Limb (tissue), 2 donors: ENCODE results near the gene CFAP221.

Experiments used
- DNase-seq, 2 donors: peaks; one replicate each; pipeline ENCODE4 v3.0.0-alpha.2; 2016; ENCODE audit errors: extremely low spot score in 2 of 2

CFAP221 gene

DNA sequence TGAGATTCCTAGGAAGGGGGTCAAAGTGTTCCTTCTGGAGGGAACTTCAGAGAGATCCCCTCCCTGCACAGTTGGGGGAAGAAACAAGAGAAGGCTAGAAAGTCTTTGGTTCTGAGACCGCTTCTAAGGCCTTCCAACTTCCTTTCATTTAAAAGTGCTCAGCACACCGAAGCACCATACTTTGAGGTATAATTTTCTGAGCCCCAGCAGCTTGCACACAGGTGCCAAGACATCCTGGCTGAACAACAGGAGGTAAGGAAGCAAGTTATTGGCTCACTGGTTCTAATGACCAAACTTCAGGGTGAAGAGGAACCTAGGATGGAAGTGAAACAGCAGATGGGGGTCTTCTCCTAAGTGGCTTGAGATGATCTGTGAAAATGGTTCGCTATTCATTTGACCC is 154.0 kb downstream of the CFAP221 start:
- no peak for DNase-seq

DNA sequence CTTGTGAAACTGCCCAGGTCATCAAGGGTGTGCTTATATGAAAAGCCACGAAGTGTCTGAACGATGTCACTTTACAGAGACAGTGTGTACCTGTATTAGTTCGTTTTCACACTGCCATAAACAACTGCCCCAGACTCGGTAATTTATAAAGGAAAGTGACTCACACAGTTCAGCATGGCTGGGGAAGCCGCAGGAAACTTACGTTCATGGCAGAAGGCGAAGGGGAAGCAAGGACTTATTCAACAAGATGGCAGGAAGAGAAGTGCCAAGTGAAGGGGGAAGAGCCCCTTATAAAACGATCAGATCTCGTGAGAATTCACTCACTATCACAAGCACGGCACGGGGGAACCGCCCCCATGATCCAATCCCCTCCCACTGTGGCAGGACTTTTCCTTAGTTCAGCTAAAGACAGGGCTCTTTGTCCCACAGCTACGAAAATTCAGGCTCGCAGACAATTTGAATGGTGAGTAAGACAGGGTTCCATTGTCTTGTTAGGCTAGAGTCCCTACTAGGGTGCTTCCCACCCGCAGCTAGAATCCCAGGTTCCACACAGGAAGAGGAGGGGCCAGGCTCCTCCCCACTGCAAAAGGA is 154.9 kb downstream of the CFAP221 start:
- no peak for DNase-seq

DNA sequence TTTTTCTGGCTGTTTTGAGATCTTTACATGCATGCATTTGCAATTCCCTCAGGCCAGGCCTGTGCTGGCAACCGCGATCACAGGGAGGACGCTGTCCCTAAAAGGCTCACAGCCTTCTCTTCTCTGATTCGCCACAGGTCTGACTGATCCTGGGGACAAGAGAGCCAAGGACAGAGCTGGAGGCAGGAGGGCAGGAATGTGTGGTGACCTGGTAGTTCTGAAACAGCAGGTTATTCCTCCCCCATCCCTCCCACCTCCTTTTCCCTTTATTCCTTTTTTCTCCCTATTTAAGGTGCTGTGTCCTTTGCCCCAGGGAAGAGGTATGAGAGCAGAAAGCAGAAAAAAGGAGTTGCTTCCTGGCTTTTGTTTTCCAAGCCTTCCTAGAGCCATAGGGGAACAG is 156.6 kb downstream of the CFAP221 start:
- DNase-seq, result no peak

DNA sequence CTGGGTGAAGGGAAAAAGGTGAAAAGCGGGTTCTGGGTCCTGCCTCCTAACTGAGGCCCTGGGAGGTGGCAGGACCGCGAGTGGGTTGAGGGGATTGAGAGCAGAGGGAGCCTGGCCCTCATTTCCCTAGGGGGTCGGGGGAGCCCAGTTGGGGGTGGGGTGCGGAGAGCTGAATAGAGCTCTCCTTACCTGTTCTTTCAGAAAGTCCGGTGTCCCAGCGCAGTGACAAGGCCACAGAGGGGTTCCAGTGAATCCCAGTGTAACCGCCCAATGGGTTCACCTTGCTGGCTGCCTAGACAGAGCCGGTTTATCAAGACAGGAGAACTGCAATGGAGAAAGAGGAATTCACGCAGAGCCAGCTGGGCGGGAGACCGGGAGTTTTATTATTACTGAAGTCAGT is 157.1 kb downstream of the CFAP221 start:
- no peak for DNase-seq

DNA sequence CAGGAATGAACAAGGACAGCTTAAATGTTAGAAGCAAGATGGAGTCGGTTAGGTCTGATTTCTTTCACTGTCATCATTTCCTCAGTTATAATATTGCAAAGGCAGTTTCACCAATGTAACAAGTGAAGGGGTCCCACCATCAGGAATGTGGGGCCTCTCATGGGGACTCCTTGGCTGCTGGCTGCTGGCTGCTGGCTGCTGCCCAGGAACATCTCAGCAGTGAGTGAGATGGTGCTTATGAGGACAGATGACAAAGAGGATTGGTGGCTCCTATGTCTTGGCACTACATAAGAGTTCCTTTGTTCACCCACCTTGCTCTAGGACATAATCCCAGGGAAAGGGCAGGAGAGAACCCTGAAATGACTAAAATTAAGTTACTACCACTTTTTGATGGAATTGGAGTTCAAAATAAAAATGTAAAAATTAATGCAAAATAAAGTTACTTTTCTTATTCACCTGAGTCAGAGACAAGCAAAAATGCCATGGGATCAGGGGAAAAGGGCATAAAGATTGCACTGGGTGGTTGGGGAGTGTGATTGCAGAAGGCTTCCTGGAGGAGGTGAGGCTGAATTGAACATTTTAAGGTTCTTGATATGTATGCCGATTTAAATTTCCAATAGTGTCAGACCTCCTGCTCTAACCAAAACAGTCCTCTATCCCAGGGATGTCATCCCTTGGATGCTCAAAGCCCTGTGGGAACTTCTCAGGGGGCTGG is 158.1 kb downstream of the CFAP221 start:
- no peak for DNase-seq

DNA sequence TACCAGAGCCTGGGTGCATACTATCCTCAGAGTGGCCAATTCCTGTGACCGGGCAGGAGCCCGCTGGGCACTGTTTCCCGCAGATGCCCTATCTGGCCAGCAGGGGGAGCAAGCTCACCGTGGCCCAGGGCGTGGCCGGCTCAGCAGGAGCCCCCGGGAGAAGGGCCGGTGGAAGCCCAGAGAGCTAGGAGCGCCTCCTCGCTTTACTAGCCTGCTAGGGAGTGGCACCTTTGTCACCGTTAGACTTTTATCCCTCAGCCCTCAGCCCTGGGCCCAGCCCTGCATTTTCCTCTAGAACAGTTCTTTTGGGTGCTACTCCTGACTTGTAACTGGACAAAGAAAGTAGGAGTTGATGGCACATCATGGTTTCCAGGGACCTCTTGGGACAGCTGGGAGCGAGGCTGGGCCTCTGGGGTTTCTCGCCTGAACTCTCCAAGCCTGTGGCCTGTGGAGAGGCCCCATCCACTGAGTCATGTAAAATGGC is 158.7 kb downstream of the CFAP221 start:
- DNase-seq, result peak; percentile 54 to 72

DNA sequence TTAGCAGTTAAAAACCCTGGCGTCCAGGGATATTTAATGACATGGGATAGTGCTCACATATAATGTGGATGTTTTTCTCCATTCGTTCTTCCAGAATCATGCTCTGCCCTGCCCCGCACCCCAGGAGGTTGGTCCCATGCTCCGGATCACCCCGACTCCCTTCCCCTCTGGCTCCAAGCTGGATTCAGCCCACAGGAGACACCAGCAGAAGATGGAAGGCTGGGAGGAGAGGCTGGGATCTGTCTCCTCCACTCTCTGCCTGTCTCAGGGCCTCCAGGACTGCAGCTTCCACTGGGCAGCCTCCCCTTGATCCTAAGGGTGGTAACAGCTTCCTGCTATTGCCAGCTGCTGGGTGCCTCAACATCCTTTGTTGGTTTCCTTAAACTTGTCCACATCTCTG is 159.3 kb downstream of the CFAP221 start:
- no peak for DNase-seq

DNA sequence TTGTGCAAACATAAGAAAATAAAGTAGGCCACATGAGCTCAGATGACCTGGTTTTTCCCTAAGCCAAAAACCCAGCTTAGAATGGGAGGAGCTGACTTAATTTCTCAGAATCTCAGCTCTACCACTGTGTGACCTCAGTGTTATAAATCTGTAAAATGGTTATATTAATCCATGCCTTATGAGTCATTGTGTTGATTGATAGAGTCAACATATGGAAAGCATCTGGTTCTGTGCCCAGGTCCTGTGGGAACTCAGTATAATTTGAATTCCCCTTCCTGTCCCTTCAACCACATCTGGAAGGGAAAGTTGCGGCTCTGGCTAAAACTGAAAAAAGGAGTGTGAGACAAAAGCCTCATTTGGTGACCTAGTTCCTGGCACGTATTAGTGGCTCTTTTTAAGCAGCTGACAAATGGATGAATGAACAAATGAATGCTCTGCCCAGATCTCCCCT is 160.4 kb downstream of the CFAP221 start:
- no peak for DNase-seq

DNA sequence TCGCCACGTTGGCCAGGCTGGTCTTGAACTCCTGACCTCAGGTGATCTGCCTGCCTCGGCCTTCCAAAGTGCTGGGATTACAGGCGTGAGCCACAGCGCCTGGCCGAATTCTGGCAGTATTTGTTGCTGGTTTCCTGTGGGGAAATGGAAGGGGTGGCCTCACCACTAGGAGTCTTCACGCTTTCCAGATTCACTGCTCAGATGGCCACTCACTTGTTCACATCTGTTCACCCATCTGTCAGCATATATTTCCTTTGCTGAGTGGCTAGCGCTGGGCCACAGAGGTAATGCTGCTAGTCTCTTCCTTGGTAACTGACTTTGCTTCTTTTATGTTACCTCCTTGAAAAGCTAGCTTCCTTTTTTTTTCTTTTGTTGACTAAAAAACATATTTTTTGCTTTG is 162.0 kb downstream of the CFAP221 start:
- DNase-seq, result no peak
